ENCODE results near the gene RARRES2.

DNA sequence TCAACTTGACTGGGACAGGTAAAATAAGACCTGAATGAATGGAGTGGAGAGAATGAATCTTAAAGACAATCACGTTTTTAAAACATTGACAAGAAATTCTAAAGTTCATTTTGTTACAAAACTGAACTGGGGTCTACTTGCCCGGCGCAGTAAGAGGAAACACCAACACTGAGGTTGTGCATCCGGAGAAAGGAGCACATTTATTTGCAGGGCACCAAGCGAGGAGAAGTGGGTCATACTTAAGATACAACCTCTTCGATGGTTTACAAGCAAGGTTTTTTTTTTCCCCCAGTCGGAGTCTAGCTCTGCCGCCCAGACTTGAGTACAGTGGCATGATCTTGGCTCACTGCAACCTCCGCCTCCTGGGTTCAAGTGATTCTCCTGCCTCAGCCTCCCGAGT is 23.8 kb upstream of the RARRES2 start:
- TF ChIP-seq, protein P1, sequence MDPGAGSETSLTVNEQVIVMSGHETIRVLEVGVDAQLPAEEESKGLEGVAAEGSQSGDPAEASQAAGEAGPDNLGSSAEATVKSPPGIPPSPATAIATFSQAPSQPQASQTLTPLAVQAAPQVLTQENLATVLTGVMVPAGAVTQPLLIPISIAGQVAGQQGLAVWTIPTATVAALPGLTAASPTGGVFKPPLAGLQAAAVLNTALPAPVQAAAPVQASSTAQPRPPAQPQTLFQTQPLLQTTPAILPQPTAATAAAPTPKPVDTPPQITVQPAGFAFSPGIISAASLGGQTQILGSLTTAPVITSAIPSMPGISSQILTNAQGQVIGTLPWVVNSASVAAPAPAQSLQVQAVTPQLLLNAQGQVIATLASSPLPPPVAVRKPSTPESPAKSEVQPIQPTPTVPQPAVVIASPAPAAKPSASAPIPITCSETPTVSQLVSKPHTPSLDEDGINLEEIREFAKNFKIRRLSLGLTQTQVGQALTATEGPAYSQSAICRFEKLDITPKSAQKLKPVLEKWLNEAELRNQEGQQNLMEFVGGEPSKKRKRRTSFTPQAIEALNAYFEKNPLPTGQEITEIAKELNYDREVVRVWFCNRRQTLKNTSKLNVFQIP (CRISPR knock-in tag; IDR thresholded peaks at IDR 0.05; ENCODE audit: borderline replicate concordance, low read depth): no peak
- TF ChIP-seq PATZ1 (CRISPR knock-in tag; IDR thresholded peaks at IDR 0.05; ENCODE audit: borderline replicate concordance) (no peak), ZFP30 (CRISPR knock-in tag; IDR thresholded peaks at IDR 0.05) (no peak), ZFP3 (CRISPR knock-in tag; IDR thresholded peaks at IDR 0.05) (no peak), ESRRG (CRISPR knock-in tag; IDR thresholded peaks at IDR 0.05) (no peak), OSR1 (CRISPR knock-in tag; IDR thresholded peaks at IDR 0.05) (no peak), CSDC2 (CRISPR knock-in tag; IDR thresholded peaks at IDR 0.05) (no peak), ARNTL (CRISPR knock-in tag; IDR thresholded peaks at IDR 0.05; ENCODE audit: borderline replicate concordance, low read depth) (no peak), ZNF70 (CRISPR knock-in tag; IDR thresholded peaks at IDR 0.05) (no peak), ISL1 (CRISPR knock-in tag; IDR thresholded peaks at IDR 0.05) (no peak)
- TF ChIP-seq, protein P2, sequence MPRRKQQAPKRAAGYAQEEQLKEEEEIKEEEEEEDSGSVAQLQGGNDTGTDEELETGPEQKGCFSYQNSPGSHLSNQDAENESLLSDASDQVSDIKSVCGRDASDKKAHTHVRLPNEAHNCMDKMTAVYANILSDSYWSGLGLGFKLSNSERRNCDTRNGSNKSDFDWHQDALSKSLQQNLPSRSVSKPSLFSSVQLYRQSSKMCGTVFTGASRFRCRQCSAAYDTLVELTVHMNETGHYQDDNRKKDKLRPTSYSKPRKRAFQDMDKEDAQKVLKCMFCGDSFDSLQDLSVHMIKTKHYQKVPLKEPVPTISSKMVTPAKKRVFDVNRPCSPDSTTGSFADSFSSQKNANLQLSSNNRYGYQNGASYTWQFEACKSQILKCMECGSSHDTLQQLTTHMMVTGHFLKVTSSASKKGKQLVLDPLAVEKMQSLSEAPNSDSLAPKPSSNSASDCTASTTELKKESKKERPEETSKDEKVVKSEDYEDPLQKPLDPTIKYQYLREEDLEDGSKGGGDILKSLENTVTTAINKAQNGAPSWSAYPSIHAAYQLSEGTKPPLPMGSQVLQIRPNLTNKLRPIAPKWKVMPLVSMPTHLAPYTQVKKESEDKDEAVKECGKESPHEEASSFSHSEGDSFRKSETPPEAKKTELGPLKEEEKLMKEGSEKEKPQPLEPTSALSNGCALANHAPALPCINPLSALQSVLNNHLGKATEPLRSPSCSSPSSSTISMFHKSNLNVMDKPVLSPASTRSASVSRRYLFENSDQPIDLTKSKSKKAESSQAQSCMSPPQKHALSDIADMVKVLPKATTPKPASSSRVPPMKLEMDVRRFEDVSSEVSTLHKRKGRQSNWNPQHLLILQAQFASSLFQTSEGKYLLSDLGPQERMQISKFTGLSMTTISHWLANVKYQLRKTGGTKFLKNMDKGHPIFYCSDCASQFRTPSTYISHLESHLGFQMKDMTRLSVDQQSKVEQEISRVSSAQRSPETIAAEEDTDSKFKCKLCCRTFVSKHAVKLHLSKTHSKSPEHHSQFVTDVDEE (CRISPR knock-in tag; IDR thresholded peaks at IDR 0.05): no peak

All from SK-N-SH treated with all-trans-retinoic acid at 6 μM for 48 hours (cell line).